ENCODE data around the gene TSPAN8.
"Not testable (repeated sequence)": the region's sequence is repeated elsewhere in the genome, so short reads cannot be mapped to it uniquely, and the experiment has no call there.

Gene TSPAN8

GRCh38 chr12:71157601-71158233 lies at the start of gene TSPAN8:
Gene TSPAN8 (minus strand): TSS chr12:71157999. CDS start chr12:71157678, 321 bp downstream.
- DNase-seq, result no peak

- DNase-seq, result no peak
Measured at GRCh38 chr12:71201136-71201679, 43.4 kb upstream of the TSPAN8 start.

GRCh38 chr12:71200706-71201105 lies 42.9 kb upstream of the TSPAN8 start:
- DNase-seq, result no peak

GRCh38 chr12:71197460-71197859 lies 39.7 kb upstream of the TSPAN8 start:
- no peak for DNase-seq

- no peak for DNase-seq
Measured at GRCh38 chr12:71195338-71195896, 37.6 kb upstream of the TSPAN8 start.

- no peak for DNase-seq
Measured at GRCh38 chr12:71194657-71195056, 36.9 kb upstream of the TSPAN8 start.

GRCh38 chr12:71193041-71193440 lies 35.2 kb upstream of the TSPAN8 start:
- no peak for DNase-seq

GRCh38 chr12:71191509-71192196 lies 33.9 kb upstream of the TSPAN8 start:
- no peak for DNase-seq

GRCh38 chr12:71190822-71191221 lies 33.0 kb upstream of the TSPAN8 start:
- no peak for DNase-seq

GRCh38 chr12:71187379-71187778 lies 29.6 kb upstream of the TSPAN8 start:
- DNase-seq, result no peak

GRCh38 chr12:71186571-71187288 lies 28.9 kb upstream of the TSPAN8 start:
- no peak for DNase-seq

- DNase-seq, result no peak
Measured at GRCh38 chr12:71183846-71184245, 26.0 kb upstream of the TSPAN8 start.

GRCh38 chr12:71183018-71183417 lies 25.2 kb upstream of the TSPAN8 start:
- no peak for DNase-seq

GRCh38 chr12:71178162-71178561 lies 20.4 kb upstream of the TSPAN8 start:
- no peak for DNase-seq

GRCh38 chr12:71174825-71175224 lies 17.0 kb upstream of the TSPAN8 start:
- DNase-seq, result no peak

- no peak for DNase-seq
Measured at GRCh38 chr12:71174146-71174545, 16.3 kb upstream of the TSPAN8 start.

- DNase-seq, result no peak
Measured at GRCh38 chr12:71170456-71170855, 12.7 kb upstream of the TSPAN8 start.

GRCh38 chr12:71169286-71169685 lies 11.5 kb upstream of the TSPAN8 start:
- no peak for DNase-seq

GRCh38 chr12:71166862-71167496 lies 9.2 kb upstream of the TSPAN8 start:
- DNase-seq, result no peak

GRCh38 chr12:71166280-71166679 lies 8.5 kb upstream of the TSPAN8 start:
- no peak for DNase-seq

GRCh38 chr12:71165780-71166179 lies 8.0 kb upstream of the TSPAN8 start:
- DNase-seq, result not testable (repeated sequence)

GRCh38 chr12:71164568-71165197 lies 6.9 kb upstream of the TSPAN8 start:
- DNase-seq, result no peak

Measured in activated CD4-positive, alpha-beta T cell treated with anti-CD3 and anti-CD28 coated beads, Interleukin-2, amount 50 U/mL, for 48 hours (primary cell).